GM19238 (cell line): ENCODE results near the gene OR13C4.
"Not testable (repeated sequence)": the region's sequence is repeated elsewhere in the genome, so short reads cannot be mapped to it uniquely, and the experiment has no call there.

Source experiments
- DNase-seq: peaks from one replicate; pipeline ENCODE4 v3.0.0; 2011; ENCODE audit warnings: low spot score; ENCODE audit not compliant: insufficient read length

Gene OR13C4

GRCh38 chr9:104527109-104527508, at the start of gene OR13C4:
OR13C4 (minus strand) TSS chr9:104527209; CDS start chr9:104527209, 0 bp downstream.
- no peak for DNase-seq

GRCh38 chr9:104575456-104575855, 48.4 kb upstream of the OR13C4 start:
- DNase-seq, result no peak

- no peak for DNase-seq
Measured at GRCh38 chr9:104572612-104573011, 45.6 kb upstream of the OR13C4 start.

- no peak for DNase-seq
Measured at GRCh38 chr9:104568868-104569267, 41.9 kb upstream of the OR13C4 start, which contains the start of gene OR13C8. OR13C8 (plus strand) TSS chr9:104569168; CDS start chr9:104569168, 0 bp downstream.

GRCh38 chr9:104564358-104564757, 37.3 kb upstream of the OR13C4 start:
- no peak for DNase-seq

GRCh38 chr9:104556830-104557634, 30.0 kb upstream of the OR13C4 start:
- no peak for DNase-seq

- no peak for DNase-seq
Measured at GRCh38 chr9:104555521-104555920, 28.5 kb upstream of the OR13C4 start.

GRCh38 chr9:104553261-104553660, 26.3 kb upstream of the OR13C4 start:
- DNase-seq, result no peak

GRCh38 chr9:104544644-104545043, 17.6 kb upstream of the OR13C4 start:
- DNase-seq, result no peak

- no peak for DNase-seq
Measured at GRCh38 chr9:104539275-104539674, 12.3 kb upstream of the OR13C4 start.

- no peak for DNase-seq
Measured at GRCh38 chr9:104536756-104537155, 9.7 kb upstream of the OR13C4 start, which contains the start of gene OR13C3. OR13C3 (minus strand) TSS chr9:104536856; CDS start chr9:104536723, 133 bp downstream.

GRCh38 chr9:104520241-104520640, 6.8 kb downstream of the OR13C4 start:
- DNase-seq, result not testable (repeated sequence)

GRCh38 chr9:104514901-104515300, 12.1 kb downstream of the OR13C4 start:
- DNase-seq, result no peak

GRCh38 chr9:104506565-104506964, 20.4 kb downstream of the OR13C4 start:
- DNase-seq, result no peak

GRCh38 chr9:104503963-104504362, 23.0 kb downstream of the OR13C4 start, which contains the start of gene OR13F1:
OR13F1 (plus strand) TSS chr9:104504263; CDS start chr9:104504263, 0 bp downstream.
- no peak for DNase-seq

GRCh38 chr9:104503440-104503839, 23.6 kb downstream of the OR13C4 start:
- no peak for DNase-seq

- DNase-seq, result no peak
Measured at GRCh38 chr9:104494808-104495207, 32.2 kb downstream of the OR13C4 start.

GRCh38 chr9:104485014-104485413, 42.0 kb downstream of the OR13C4 start:
- DNase-seq, result no peak

GRCh38 chr9:104482921-104483570, 44.0 kb downstream of the OR13C4 start:
- DNase-seq, result no peak
